OCI-LY1 (cell line): ENCODE measurements around the gene AQR.

Experiments used
- H2AFZ ChIP-seq: fragments of 200-600 bp; sonication (generic), shearing (Covaris generic); 2 replicates; pipeline ENCODE4 v1.6.0; 2014; ENCODE audit warnings: antibody characterized with exemption, mild to moderate bottlenecking, low read length
- H3F3A ChIP-seq: fragments of 200-600 bp; sonication (generic), shearing (Covaris generic); 2 replicates; pipeline ENCODE4 v1.6.0; 2014; ENCODE audit warnings: mild to moderate bottlenecking, antibody characterized with exemption, low read length, moderate library complexity; ENCODE audit not compliant: insufficient read depth
- H3K27ac ChIP-seq: fragments of 200-600 bp; sonication (generic); 2 replicates; pipeline ENCODE4 v1.5.1; 2014; ENCODE audit warnings: low read length, mixed run types, mild to moderate bottlenecking, low read depth; ENCODE audit not compliant: poor library complexity, severe bottlenecking
- H3K27me3 ChIP-seq: fragments of 200-600 bp; sonication (generic); 2 replicates; pipeline ENCODE4 v1.6.0; 2014; ENCODE audit warnings: antibody characterized with exemption, mild to moderate bottlenecking, low read length, moderate library complexity; ENCODE audit not compliant: insufficient read depth
- H3K36me3 ChIP-seq: fragments of 200-600 bp; sonication (generic); 2 replicates; pipeline ENCODE4 v1.6.1; 2014; ENCODE audit warnings: mild to moderate bottlenecking, antibody characterized with exemption, low read length, moderate library complexity, mixed read lengths; ENCODE audit not compliant: insufficient read depth
- H3K4me1 ChIP-seq: fragments of 200-600 bp; sonication (generic); 2 replicates; pipeline ENCODE4 v1.5.1; 2014; ENCODE audit warnings: mild to moderate bottlenecking, low read length, moderate library complexity; ENCODE audit not compliant: insufficient read depth, severe bottlenecking
- H3K4me2 ChIP-seq: fragments of 200-600 bp; sonication (generic), shearing (Covaris generic); 2 replicates; pipeline ENCODE4 v1.6.1; 2014; ENCODE audit warnings: low read length
- H3K4me3 ChIP-seq: fragments of 200-600 bp; sonication (generic); 2 replicates; pipeline ENCODE4 v1.5.1; 2014; ENCODE audit warnings: low read length, low read depth, mild to moderate bottlenecking, mixed read lengths; ENCODE audit not compliant: poor library complexity, severe bottlenecking
- H3K79me2 ChIP-seq: fragments of 200-600 bp; shearing (Covaris generic); 2 replicates; pipeline ENCODE4 v1.6.1; 2016; ENCODE audit warnings: mixed run types, low read length, mixed read lengths; ENCODE audit not compliant: insufficient read depth
- H3K9ac ChIP-seq: fragments of 200-600 bp; sonication (generic), shearing (Covaris generic); 2 replicates; pipeline ENCODE4 v1.6.1; 2014; ENCODE audit warnings: mild to moderate bottlenecking, low read length, mixed read lengths
- H3K9me2 ChIP-seq: fragments of 200-600 bp; sonication (generic), shearing (Covaris generic); 2 replicates; pipeline ENCODE4 v1.6.1; 2014; ENCODE audit warnings: low read depth, mild to moderate bottlenecking, low read length, mixed read lengths
- H3K9me3 ChIP-seq: fragments of 200-600 bp; shearing (Covaris generic); 2 replicates; pipeline ENCODE4 v1.6.1; 2014; ENCODE audit warnings: low read length, mixed read lengths
- H4K20me1 ChIP-seq: fragments of 200-600 bp; sonication (generic), shearing (Covaris generic); 2 replicates; pipeline ENCODE4 v1.6.0; 2016; ENCODE audit warnings: mild to moderate bottlenecking, low read length; ENCODE audit not compliant: insufficient read depth
- CTCF ChIP-seq: fragments of 200-600 bp; sonication (generic), shearing (Covaris generic); IDR thresholded peaks from 2 replicates; pipeline ENCODE4 v1.5.1; 2017; ENCODE audit warnings: mild to moderate bottlenecking, antibody characterized with exemption, low read length, moderate library complexity, mixed read lengths
- EZH2 ChIP-seq: fragments of 200-600 bp; sonication (generic), shearing (Covaris generic); IDR thresholded peaks from 2 replicates; pipeline ENCODE4 v1.8.0; 2017; ENCODE audit warnings: borderline replicate concordance, mixed run types, mild to moderate bottlenecking, antibody characterized with exemption, low read length, moderate library complexity, mixed read lengths

The AQR gene

GRCh38 chr15:34855893-34856292 lies 113.6 kb downstream of the AQR start:
- peaks cover 53% of the 10 kb centered on the region for H3K36me3 ChIP-seq
- no peak overlapping the region for H3K27ac ChIP-seq
- H3K9ac ChIP-seq = no peak overlapping the region
- TF ChIP-seq EZH2 (no peak), CTCF (no peak)
- no peaks in the 10 kb centered on the region for H3F3A ChIP-seq
- no peaks in the 10 kb centered on the region for H4K20me1 ChIP-seq
- H3K4me1 ChIP-seq = peaks cover 5% of the 10 kb centered on the region
- H3K4me2 ChIP-seq = no peak overlapping the region
- no peaks in the 10 kb centered on the region for H3K9me3 ChIP-seq
- no peaks in the 10 kb centered on the region; the same call in 1 of the 2 replicates for H3K9me2 ChIP-seq
- no peaks in the 10 kb centered on the region for H3K27me3 ChIP-seq
- no peak overlapping the region for H2AFZ ChIP-seq
- no peak overlapping the region for H3K4me3 ChIP-seq
- no peaks in the 10 kb centered on the region for H3K79me2 ChIP-seq

- H3K27ac ChIP-seq = no peak overlapping the region
Observed at GRCh38 chr15:34855413-34855812, 114.1 kb downstream of the AQR start.

GRCh38 chr15:34854232-34854631 lies 115.3 kb downstream of the AQR start:
- H3K27me3 ChIP-seq = no peaks in the 10 kb centered on the region
- H3F3A ChIP-seq = no peaks in the 10 kb centered on the region
- no peak overlapping the region for H3K9ac ChIP-seq
- H2AFZ ChIP-seq = no peak overlapping the region
- H3K36me3 ChIP-seq = peaks cover 43% of the 10 kb centered on the region
- TF ChIP-seq EZH2 (no peak), CTCF (no peak)
- H3K4me1 ChIP-seq = peaks cover 5% of the 10 kb centered on the region
- H3K4me2 ChIP-seq = no peak overlapping the region
- H3K4me3 ChIP-seq = no peak overlapping the region
- H3K9me2 ChIP-seq = no peaks in the 10 kb centered on the region
- H3K27ac ChIP-seq = no peak overlapping the region
- no peaks in the 10 kb centered on the region for H3K79me2 ChIP-seq
- no peaks in the 10 kb centered on the region for H4K20me1 ChIP-seq
- no peaks in the 10 kb centered on the region for H3K9me3 ChIP-seq

More at GRCh38 chr15:34855413-34855812, 114.1 kb downstream of the AQR start:
- Histone ChIP-seq H3K79me2 (no peaks in the 10 kb centered on the region), H3K4me1 (peaks cover 5% of the 10 kb centered on the region), H3K9ac (no peak overlapping the region), H3K27me3 (no peaks in the 10 kb centered on the region), H3K4me2 (no peak overlapping the region), H3K9me3 (no peaks in the 10 kb centered on the region), H3K4me3 (no peak overlapping the region), H3F3A (no peaks in the 10 kb centered on the region), H4K20me1 (no peaks in the 10 kb centered on the region), H3K9me2 (no peaks in the 10 kb centered on the region; the same call in 1 of the 2 replicates), H2AFZ (no peak overlapping the region), H3K36me3 (peaks cover 50% of the 10 kb centered on the region)
- TF ChIP-seq CTCF (no peak), EZH2 (no peak)
